Astrocyte (in vitro differentiated cells and primary cell): ENCODE results near the gene ZDHHC8. TPM values are rescaled to one million over a fixed set of nuclear protein-coding genes. Genes with fewer than 3 reads are reported as not detected.
A peak's percentile ranks its signal among the peaks of the same experiment; 100 is the strongest.

Experiments used
- DNase-seq: peaks from one replicate; pipeline ENCODE4 v3.0.0-alpha.2; 2010; ENCODE audit warnings: low read depth
- FAIRE-seq: peaks from 2 replicates; lab custom pipeline; 2011; peaks lifted over from hg19 to GRCh38; lab: Jason Lieb, UNC
- H2AFZ ChIP-seq: 2 replicates; pipeline ENCODE4 v1.6.0; 2012; ENCODE audit warnings: low read depth, low read length, inconsistent platforms
- H3K27ac ChIP-seq: 2 replicates; pipeline ENCODE4 v1.5.1; 2011; ENCODE audit warnings: low read depth, low read length, inconsistent platforms
- H3K27me3 ChIP-seq: 2 replicates; pipeline ENCODE4 v1.6.0; 2011; ENCODE audit warnings: low read length, inconsistent platforms; ENCODE audit not compliant: insufficient read depth
- H3K36me3 ChIP-seq: 2 replicates; pipeline ENCODE4 v1.5.1; 2011; ENCODE audit warnings: low read length, inconsistent platforms; ENCODE audit not compliant: insufficient read depth
- H3K4me1 ChIP-seq: 2 replicates; pipeline ENCODE4 v1.5.1; 2011; ENCODE audit warnings: low read length, inconsistent platforms; ENCODE audit not compliant: insufficient read depth
- H3K4me2 ChIP-seq: 2 replicates; pipeline ENCODE4 v1.6.0; 2012; ENCODE audit warnings: low read length, inconsistent platforms
- H3K4me3 ChIP-seq: 2 replicates; pipeline ENCODE4 v1.5.1; 2011; ENCODE audit warnings: low read depth, mild to moderate bottlenecking, low read length, inconsistent platforms; ENCODE audit not compliant: insufficient read depth
- H3K79me2 ChIP-seq: 2 replicates; pipeline ENCODE4 v1.6.0; 2012; ENCODE audit warnings: mild to moderate bottlenecking, low read length, inconsistent platforms; ENCODE audit not compliant: insufficient read depth
- H3K9ac ChIP-seq: 2 replicates; pipeline ENCODE4 v1.6.0; 2012; ENCODE audit warnings: mild to moderate bottlenecking, low read length, inconsistent platforms
- H3K9me3 ChIP-seq: 2 replicates; pipeline ENCODE4 v1.5.1; 2012; ENCODE audit warnings: low read depth, mild to moderate bottlenecking, low read length, inconsistent platforms; ENCODE audit not compliant: insufficient read depth
- H4K20me1 ChIP-seq: 2 replicates; pipeline ENCODE4 v1.6.0; 2012; ENCODE audit warnings: low read length, inconsistent platforms; ENCODE audit not compliant: insufficient read depth
- H3K27ac Mint-ChIP-seq: one replicate; pipeline ENCODE4 v1.8.0; 2021; ENCODE audit warnings: mild to moderate bottlenecking, mixed read lengths; ENCODE audit not compliant: unreplicated experiment
- H3K27me3 Mint-ChIP-seq: one replicate; pipeline ENCODE4 v1.8.0; 2021; ENCODE audit warnings: low read depth, mixed read lengths; ENCODE audit not compliant: unreplicated experiment
- H3K36me3 Mint-ChIP-seq: one replicate; pipeline ENCODE4 v1.8.0; 2021; ENCODE audit warnings: low read depth, mixed read lengths; ENCODE audit not compliant: unreplicated experiment
- H3K4me1 Mint-ChIP-seq: one replicate; pipeline ENCODE4 v1.8.0; 2021; ENCODE audit warnings: low read depth, mixed read lengths; ENCODE audit not compliant: unreplicated experiment
- H3K4me3 Mint-ChIP-seq: one replicate; pipeline ENCODE4 v1.8.0; 2021; ENCODE audit warnings: mild to moderate bottlenecking, moderate library complexity, mixed read lengths; ENCODE audit not compliant: unreplicated experiment
- H3K9me3 Mint-ChIP-seq: one replicate; pipeline ENCODE4 v1.8.0; 2021; ENCODE audit warnings: mild to moderate bottlenecking, mixed read lengths; ENCODE audit not compliant: unreplicated experiment
- CTCF ChIP-seq: IDR thresholded peaks from 2 replicates; pipeline ENCODE4 v1.5.1; 2011; ENCODE audit warnings: low read depth, mild to moderate bottlenecking, inconsistent platforms, low read length, moderate library complexity; ENCODE audit not compliant: insufficient read depth
- EZH2 ChIP-seq: IDR thresholded peaks from 2 replicates; pipeline ENCODE4 v1.6.1; 2012; ENCODE audit warnings: mild to moderate bottlenecking, low read length, inconsistent platforms; ENCODE audit not compliant: insufficient read depth
- total RNA-seq: library from RNA; stranded (reverse); gene quantifications from 2 replicates; pipeline ENCODE4 v1.2.1, GENCODE V29; 2021

Gene ZDHHC8
- total RNA-seq, 1 donor from 2014 or later = 88.3 TPM

- Histone ChIP-seq H3K79me2 (peaks cover 98% of the 10 kb centered on the region), H3K27me3 (no peaks in the 10 kb centered on the region), H3K9ac (no peak overlapping the region), H4K20me1 (peaks cover 99% of the 10 kb centered on the region), H3K4me1 (peaks cover 5% of the 10 kb centered on the region), H3K4me2 (no peak overlapping the region), H2AFZ (no peak overlapping the region), H3K36me3 (peaks cover 57% of the 10 kb centered on the region), H3K9me3 (no peaks in the 10 kb centered on the region), H3K27ac (no peak overlapping the region), H3K4me3 (no peak overlapping the region)
- TF ChIP-seq EZH2 (no peak), CTCF (no peak)
- Mint-ChIP-seq H3K27me3 (no peaks in the 10 kb centered on the region), H3K27ac (peak overlapping the region; percentile 55), H3K36me3 (peaks cover 35% of the 10 kb centered on the region), H3K9me3 (no peaks in the 10 kb centered on the region), H3K4me1 (peaks cover 18% of the 10 kb centered on the region), H3K4me3 (no peak overlapping the region)
- DNase-seq (no peak), FAIRE-seq (no peak)
These were observed 44.0 kb upstream of the ZDHHC8 start for GRCh38 chr22:20087319-20088262.

GRCh38 chr22:20088263-20088648 lies 43.3 kb upstream of the ZDHHC8 start:
- peaks cover 12% of the 10 kb centered on the region for H3K4me1 Mint-ChIP-seq
- Histone ChIP-seq H3K27ac (no peak overlapping the region), H3K4me2 (no peak overlapping the region), H3K79me2 (peaks cover 94% of the 10 kb centered on the region), H3K4me3 (no peak overlapping the region), H3K9me3 (no peaks in the 10 kb centered on the region), H3K9ac (no peak overlapping the region), H4K20me1 (peaks cover 94% of the 10 kb centered on the region), H3K27me3 (no peaks in the 10 kb centered on the region), H3K36me3 (peaks cover 58% of the 10 kb centered on the region), H2AFZ (no peak overlapping the region), H3K4me1 (no peaks in the 10 kb centered on the region)
- no peaks in the 10 kb centered on the region for H3K27me3 Mint-ChIP-seq
- peaks cover 35% of the 10 kb centered on the region for H3K36me3 Mint-ChIP-seq
- FAIRE-seq (no peak), DNase-seq (no peak)
- TF ChIP-seq EZH2 (no peak), CTCF (no peak)
- no peaks in the 10 kb centered on the region for H3K9me3 Mint-ChIP-seq
- no peak overlapping the region for H3K27ac Mint-ChIP-seq
- H3K4me3 Mint-ChIP-seq = no peak overlapping the region
